ENCODE measurements around the gene GPR78.

GPR78 gene

DNA sequence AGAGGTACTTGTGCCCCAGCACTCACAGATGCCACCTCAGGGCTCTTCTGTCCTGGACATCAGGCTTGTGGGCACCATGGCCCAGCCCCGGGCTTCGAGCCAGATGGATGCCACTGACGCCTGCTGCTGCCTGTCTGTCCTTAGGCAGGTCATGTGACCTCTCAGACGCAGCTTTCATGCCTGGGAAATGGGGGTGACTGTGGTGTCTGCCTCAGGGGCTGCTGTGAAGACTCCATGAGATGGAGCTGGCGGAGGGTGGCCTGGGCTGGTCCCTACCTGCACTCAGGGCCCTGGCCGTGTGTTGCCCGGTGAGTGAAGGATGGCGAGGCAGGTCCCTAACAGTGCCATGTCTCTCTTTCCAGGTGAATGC lies 18.9 kb downstream of the GPR78 start:
- Histone ChIP-seq H3K9me3 (ENCODE audit: control insufficient read depth, low read length) (no peaks in the 10 kb centered on the region), H3K4me2 (ENCODE audit: low read length, poor library complexity, severe bottlenecking) (no peak overlapping the region), H3K14ac (ENCODE audit: low read length in 2 of 2) (no peak overlapping the region), H3K36me3 (ENCODE audit: control insufficient read depth in 1 of 2, insufficient read depth in 2 of 2, low read depth in 1 of 2, low read length in 2 of 2) (peaks cover 8 to 10% of the 10 kb centered on the region in 2 experiments), H2AK5ac (ENCODE audit: low read length, severe bottlenecking) (peak overlapping the region; percentile 29), H4K91ac (ENCODE audit: low read length) (no peak overlapping the region), H2BK120ac (ENCODE audit: low read depth, low read length) (no peak overlapping the region), H4K8ac (ENCODE audit: low read length) (no peak overlapping the region), H3K27ac (ENCODE audit: low read length, poor library complexity, severe bottlenecking) (no peak overlapping the region), H3K9ac (ENCODE audit: low read length) (no peak overlapping the region), H2AFZ (ENCODE audit: low read depth, low read length) (no peak overlapping the region), H3K79me1 (replicated peaks; ENCODE audit: low read length, poor library complexity, severe bottlenecking) (no peaks in the 10 kb centered on the region), H2BK12ac (ENCODE audit: low read length in 2 of 2) (no peak overlapping the region), H3K4me1 (ENCODE audit: control insufficient read depth, insufficient read depth, low read depth, low read length) (peaks cover 28% of the 10 kb centered on the region), H3K4ac (ENCODE audit: low read depth in 1 of 2, low read length in 2 of 2) (no peak overlapping the region), H2BK15ac (ENCODE audit: low read depth, poor library complexity, severe bottlenecking) (no peak overlapping the region), H3K27me3 (ENCODE audit: control insufficient read depth in 1 of 2, insufficient read depth in 1 of 2, low read length in 2 of 2) (peaks cover under 1 to 31% of the 10 kb centered on the region in 2 experiments), H2BK5ac (ENCODE audit: low read depth, low read length, poor library complexity, severe bottlenecking) (no peak overlapping the region), H3K18ac (ENCODE audit: low read depth in 1 of 2, low read length in 2 of 2) (no peak overlapping the region), H3K23ac (ENCODE audit: low read length in 2 of 2) (no peak overlapping the region), H3K4me3 (ENCODE audit: insufficient read depth in 1 of 2, low read depth in 1 of 2, low read length in 2 of 2) (no peak overlapping the region)
- 74% methylated on average over 8 of the region's 8 CpGs for WGBS
- DNase-seq, result no peak

DNA sequence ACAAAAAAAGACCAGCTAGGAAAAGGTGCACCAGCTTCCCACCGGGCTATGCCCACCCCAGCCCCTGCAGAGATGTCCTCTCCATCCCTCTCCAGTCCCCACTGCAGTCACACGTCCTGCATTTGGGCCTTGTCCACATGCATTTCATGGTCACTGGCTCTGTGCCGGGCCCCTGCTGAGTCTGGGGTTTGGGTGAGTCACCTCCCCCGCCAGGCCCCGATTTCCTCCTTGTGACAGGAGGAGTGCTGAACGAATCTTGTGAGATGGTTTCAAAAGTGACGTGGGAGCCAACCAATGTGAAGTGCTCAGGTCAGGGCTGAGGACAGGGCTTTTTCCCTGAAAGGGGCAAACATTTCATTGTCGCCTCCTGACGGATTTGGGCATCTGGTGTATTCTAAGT lies 19.5 kb downstream of the GPR78 start:
- peaks cover 0 to 29% of the 10 kb centered on the region in 2 experiments for H3K27me3 ChIP-seq (ENCODE audit: control insufficient read depth in 1 of 2, insufficient read depth in 1 of 2, low read length in 2 of 2)
- H2BK15ac ChIP-seq (ENCODE audit: low read depth, poor library complexity, severe bottlenecking), result no peak overlapping the region
- no peak overlapping the region for H3K9ac ChIP-seq (ENCODE audit: low read length)
- no peaks in the 10 kb centered on the region for H3K79me1 ChIP-seq (replicated peaks; ENCODE audit: low read length, poor library complexity, severe bottlenecking)
- H3K4me1 ChIP-seq (ENCODE audit: control insufficient read depth, insufficient read depth, low read depth, low read length), result peaks cover 27% of the 10 kb centered on the region
- H4K8ac ChIP-seq (ENCODE audit: low read length), result no peak overlapping the region
- WGBS, result 54% methylated on average over 7 of the region's 9 CpGs
- H3K4ac ChIP-seq (ENCODE audit: low read depth in 1 of 2, low read length in 2 of 2), result no peak overlapping the region
- H3K27ac ChIP-seq (ENCODE audit: low read length, poor library complexity, severe bottlenecking), result no peak overlapping the region
- H2AFZ ChIP-seq (ENCODE audit: low read depth, low read length), result no peak overlapping the region
- no peak overlapping the region for H3K14ac ChIP-seq (ENCODE audit: low read length in 2 of 2)
- no peak overlapping the region for H4K91ac ChIP-seq (ENCODE audit: low read length)
- H3K4me2 ChIP-seq (ENCODE audit: low read length, poor library complexity, severe bottlenecking), result no peak overlapping the region
- no peak overlapping the region for H3K23ac ChIP-seq (ENCODE audit: low read length in 2 of 2)
- no peak overlapping the region for H2AK5ac ChIP-seq (ENCODE audit: low read length, severe bottlenecking)
- H2BK12ac ChIP-seq (ENCODE audit: low read length in 2 of 2), result no peak overlapping the region
- no peak overlapping the region for H3K18ac ChIP-seq (ENCODE audit: low read depth in 1 of 2, low read length in 2 of 2)
- H3K36me3 ChIP-seq (ENCODE audit: control insufficient read depth in 1 of 2, insufficient read depth in 2 of 2, low read depth in 1 of 2, low read length in 2 of 2), result peaks cover 9 to 10% of the 10 kb centered on the region in 2 experiments
- no peak overlapping the region for H3K4me3 ChIP-seq (ENCODE audit: insufficient read depth in 1 of 2, low read depth in 1 of 2, low read length in 2 of 2)
- peak; percentile 19 for DNase-seq
- no peak overlapping the region for H2BK120ac ChIP-seq (ENCODE audit: low read depth, low read length)
- H2BK5ac ChIP-seq (ENCODE audit: low read depth, low read length, poor library complexity, severe bottlenecking), result no peak overlapping the region
- H3K9me3 ChIP-seq (ENCODE audit: control insufficient read depth, low read length), result no peaks in the 10 kb centered on the region

GRCh38 chr4:8600266-8600665 lies 20.1 kb downstream of the GPR78 start:
- Histone ChIP-seq H4K8ac (ENCODE audit: low read length) (no peak overlapping the region), H2AFZ (ENCODE audit: low read depth, low read length) (no peak overlapping the region), H2AK5ac (ENCODE audit: low read length, severe bottlenecking) (no peak overlapping the region), H3K27me3 (ENCODE audit: control insufficient read depth in 1 of 2, insufficient read depth in 1 of 2, low read length in 2 of 2) (peaks cover 0 to 29% of the 10 kb centered on the region in 2 experiments), H2BK12ac (ENCODE audit: low read length in 2 of 2) (no peak overlapping the region), H3K4me1 (ENCODE audit: control insufficient read depth, insufficient read depth, low read depth, low read length) (peaks cover 26% of the 10 kb centered on the region), H3K14ac (ENCODE audit: low read length in 2 of 2) (no peak overlapping the region), H3K4me3 (ENCODE audit: insufficient read depth in 1 of 2, low read depth in 1 of 2, low read length in 2 of 2) (no peak overlapping the region), H2BK15ac (ENCODE audit: low read depth, poor library complexity, severe bottlenecking) (no peak overlapping the region), H3K36me3 (ENCODE audit: control insufficient read depth in 1 of 2, insufficient read depth in 2 of 2, low read depth in 1 of 2, low read length in 2 of 2) (peaks cover 9 to 16% of the 10 kb centered on the region in 2 experiments), H3K79me1 (replicated peaks; ENCODE audit: low read length, poor library complexity, severe bottlenecking) (no peaks in the 10 kb centered on the region), H3K9ac (ENCODE audit: low read length) (no peak overlapping the region), H2BK5ac (ENCODE audit: low read depth, low read length, poor library complexity, severe bottlenecking) (no peak overlapping the region), H3K9me3 (ENCODE audit: control insufficient read depth, low read length) (no peaks in the 10 kb centered on the region), H3K18ac (ENCODE audit: low read depth in 1 of 2, low read length in 2 of 2) (no peak overlapping the region), H2BK120ac (ENCODE audit: low read depth, low read length) (no peak overlapping the region), H3K4me2 (ENCODE audit: low read length, poor library complexity, severe bottlenecking) (no peak overlapping the region), H3K27ac (ENCODE audit: low read length, poor library complexity, severe bottlenecking) (no peak overlapping the region), H3K23ac (ENCODE audit: low read length in 2 of 2) (no peak overlapping the region), H3K4ac (ENCODE audit: low read depth in 1 of 2, low read length in 2 of 2) (no peak overlapping the region), H4K91ac (ENCODE audit: low read length) (no peak overlapping the region)
- WGBS, result 88% methylated on average over 13 of the region's 13 CpGs
- DNase-seq, result no peak

GRCh38 chr4:8600686-8601085 lies 20.5 kb downstream of the GPR78 start:
- Histone ChIP-seq H2AK5ac (ENCODE audit: low read length, severe bottlenecking) (no peak overlapping the region), H4K91ac (ENCODE audit: low read length) (no peak overlapping the region), H2BK5ac (ENCODE audit: low read depth, low read length, poor library complexity, severe bottlenecking) (no peak overlapping the region), H4K8ac (ENCODE audit: low read length) (no peak overlapping the region), H3K9me3 (ENCODE audit: control insufficient read depth, low read length) (no peaks in the 10 kb centered on the region), H3K4me1 (ENCODE audit: control insufficient read depth, insufficient read depth, low read depth, low read length) (peaks cover 25% of the 10 kb centered on the region), H3K27me3 (ENCODE audit: control insufficient read depth in 1 of 2, insufficient read depth in 1 of 2, low read length in 2 of 2) (peaks cover 0 to 29% of the 10 kb centered on the region in 2 experiments), H3K4me3 (ENCODE audit: insufficient read depth in 1 of 2, low read depth in 1 of 2, low read length in 2 of 2) (no peak overlapping the region), H3K23ac (ENCODE audit: low read length in 2 of 2) (no peak overlapping the region), H3K9ac (ENCODE audit: low read length) (no peak overlapping the region), H2BK12ac (ENCODE audit: low read length in 2 of 2) (no peak overlapping the region), H2AFZ (ENCODE audit: low read depth, low read length) (no peak overlapping the region), H2BK120ac (ENCODE audit: low read depth, low read length) (no peak overlapping the region), H3K27ac (ENCODE audit: low read length, poor library complexity, severe bottlenecking) (no peak overlapping the region), H3K79me1 (replicated peaks; ENCODE audit: low read length, poor library complexity, severe bottlenecking) (no peaks in the 10 kb centered on the region), H3K18ac (ENCODE audit: low read depth in 1 of 2, low read length in 2 of 2) (no peak overlapping the region), H3K14ac (ENCODE audit: low read length in 2 of 2) (no peak overlapping the region), H3K4ac (ENCODE audit: low read depth in 1 of 2, low read length in 2 of 2) (no peak overlapping the region), H3K4me2 (ENCODE audit: low read length, poor library complexity, severe bottlenecking) (no peak overlapping the region), H3K36me3 (ENCODE audit: control insufficient read depth in 1 of 2, insufficient read depth in 2 of 2, low read depth in 1 of 2, low read length in 2 of 2) (peaks cover 9 to 19% of the 10 kb centered on the region in 2 experiments), H2BK15ac (ENCODE audit: low read depth, poor library complexity, severe bottlenecking) (no peak overlapping the region)
- 90% methylated on average over 12 of the region's 12 CpGs for WGBS
- no peak for DNase-seq
